NCI-H748 (cell line): ENCODE data around the gene SCML2.
"Not testable (repeated sequence)": the region's sequence is repeated elsewhere in the genome, so short reads cannot be mapped to it uniquely, and the experiment has no call there.

Source experiments
- DNase-seq: peaks from one replicate; lab custom pipeline; 2025; ENCODE audit not compliant: unreplicated experiment; lab: John Stamatoyannopoulos, UW

Gene SCML2

DNA sequence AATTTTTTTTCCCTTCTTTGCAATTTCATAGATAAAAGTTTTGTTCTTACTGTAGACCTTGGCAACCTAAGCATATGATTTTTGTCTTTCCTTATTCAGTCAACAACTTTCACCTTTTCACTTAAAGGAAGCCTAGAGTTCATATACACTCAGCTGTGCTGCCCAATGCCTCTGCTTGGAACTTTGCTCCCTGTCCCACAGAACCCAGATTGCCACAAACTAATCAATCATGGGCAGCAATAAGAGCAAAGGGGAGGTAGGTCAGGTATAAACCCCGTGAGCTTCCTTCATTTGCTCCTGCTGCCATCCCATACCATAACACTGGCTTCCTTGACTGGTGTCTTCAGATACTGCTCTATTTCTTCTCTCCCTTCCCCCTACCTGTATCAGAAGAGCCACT lies 82.8 kb downstream of the SCML2 start:
- no peak for DNase-seq

DNA sequence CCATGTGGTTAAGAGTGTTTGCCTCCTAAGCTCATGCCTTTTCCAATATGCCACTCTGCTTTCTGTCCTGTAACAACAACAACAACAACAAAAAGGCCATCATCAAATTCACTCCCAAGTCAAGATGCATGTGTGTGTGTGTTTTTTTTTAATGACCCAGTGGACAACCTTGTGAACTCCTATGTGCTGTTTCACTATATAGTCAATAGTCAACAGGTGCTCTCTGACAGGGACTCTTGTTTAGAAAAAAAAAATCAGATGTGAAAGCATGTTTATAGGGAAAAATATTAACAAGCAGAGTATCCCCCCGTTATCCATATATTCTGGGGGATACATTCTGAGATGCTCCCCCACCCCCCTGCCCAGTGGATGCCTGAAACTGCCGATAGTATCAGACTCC lies 83.2 kb downstream of the SCML2 start:
- no peak for DNase-seq

GRCh38 chrX:18255059-18255458 lies 99.4 kb downstream of the SCML2 start:
- no peak for DNase-seq

- DNase-seq: no peak
Observed at GRCh38 chrX:18252644-18253359, 101.7 kb downstream of the SCML2 start.

GRCh38 chrX:18229646-18230045 lies 124.8 kb downstream of the SCML2 start:
- not testable (repeated sequence) for DNase-seq

GRCh38 chrX:18228069-18228468 lies 126.4 kb downstream of the SCML2 start:
- DNase-seq: no peak

GRCh38 chrX:18227458-18227857 lies 127.0 kb downstream of the SCML2 start:
- DNase-seq: no peak

DNA sequence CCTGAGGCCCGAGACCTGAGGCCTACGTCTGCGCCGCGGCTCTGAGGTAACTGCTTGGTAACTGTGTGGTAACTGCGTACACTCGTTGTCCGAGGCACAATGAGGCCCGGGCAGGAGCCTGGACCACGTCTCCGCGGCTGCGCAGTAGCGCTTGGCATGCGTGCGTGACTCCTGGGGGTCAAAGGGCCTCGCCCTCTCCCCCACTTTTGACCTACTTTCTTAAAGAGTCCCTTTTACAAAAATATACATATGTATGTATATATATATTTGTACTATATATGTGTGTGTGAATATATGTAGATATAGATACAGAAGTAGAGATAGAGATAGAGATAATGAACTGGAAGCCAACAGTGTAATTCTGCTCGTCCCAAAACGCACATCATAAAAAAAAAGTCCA lies 133.7 kb downstream of the SCML2 start, which contains the start of gene BEND2:
Gene BEND2, minus strand, starts transcription at position 101 of the 400 bp plus-strand sequence. CDS start 136 bp downstream, outside the sequence.
- DNase-seq: no peak

- DNase-seq: peak; percentile 51
Observed at GRCh38 chrX:18210470-18210869, 144.0 kb downstream of the SCML2 start.

DNA sequence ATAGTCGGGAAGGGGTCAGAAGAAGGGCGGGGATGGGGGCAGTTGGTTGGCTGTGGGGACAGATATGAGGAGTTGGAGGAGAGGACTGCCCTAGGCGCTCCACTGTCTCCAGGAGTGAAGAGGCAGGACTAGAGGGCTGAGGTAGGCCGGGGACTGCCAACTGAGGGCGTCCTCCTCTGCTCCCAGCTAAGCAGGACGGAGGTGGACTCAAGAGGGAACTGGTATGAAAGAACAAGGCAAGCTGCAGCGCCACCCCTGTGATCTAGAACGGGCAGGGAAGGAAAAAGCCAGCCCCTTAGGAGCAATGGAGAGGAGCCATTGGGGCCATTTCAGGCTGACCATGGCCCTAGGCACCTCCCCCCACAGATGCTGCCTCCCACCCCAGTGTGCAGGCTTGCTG lies 147.8 kb downstream of the SCML2 start:
- no peak for DNase-seq

DNA sequence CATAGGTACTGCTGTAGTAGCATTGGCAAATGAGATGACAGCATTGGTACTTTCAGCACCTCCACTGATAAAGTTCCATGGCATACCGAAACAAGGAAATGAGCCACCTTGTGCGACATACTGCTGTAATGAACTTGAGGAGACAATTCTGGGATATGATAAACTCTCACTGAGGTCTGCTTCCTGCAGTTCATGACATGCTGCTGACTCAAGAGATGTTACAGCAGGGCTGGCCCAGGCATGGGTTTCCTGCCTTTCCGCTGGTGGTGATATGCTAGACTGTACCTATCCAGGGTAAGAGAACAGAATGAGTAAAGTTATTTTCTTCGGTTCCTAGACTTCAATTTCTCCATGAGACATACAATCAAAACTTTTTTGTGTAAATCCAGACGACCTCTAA lies 150.9 kb downstream of the SCML2 start:
- DNase-seq: no peak

- DNase-seq: peak; percentile 64
Observed at GRCh38 chrX:18194688-18195087, 159.8 kb downstream of the SCML2 start.
